ENCODE measurements around the gene MDN1. TPM values are rescaled to one million over a fixed set of nuclear protein-coding genes. Genes with fewer than 3 reads are reported as not detected.

The MDN1 gene
- total and polyA plus RNA-seq, 2 of the 8 experiments (the other 6 are each of a cell fraction or from before 2014, with no cell fraction given), result 53.5 to 179 TPM

- CTCF ChIA-PET (ENCODE audit: partially characterized antibody), result no interaction called here
Observed at GRCh38 chr6:89866024-89866678, 46.6 kb upstream of the MDN1 start.

More at GRCh38 chr6:89866024-89866678, 46.6 kb upstream of the MDN1 start:
- Histone ChIP-seq H3K9me3 (ENCODE audit: insufficient read depth in 2 of 2, low read depth in 1 of 2, low read length in 1 of 2) (peaks cover 0 to 2% of the 10 kb centered on the region in 2 experiments; a peak in 1 of 4 replicates), H3K18ac (ENCODE audit: extremely low read depth, low read length) (no peak overlapping the region), H2BK12ac (ENCODE audit: low read depth, low read length) (no peak overlapping the region), H3K14ac (ENCODE audit: insufficient read length) (no peak overlapping the region), H4K91ac (replicated peaks; ENCODE audit: insufficient read length, low read length) (no peak overlapping the region), H2AK5ac (ENCODE audit: low read depth, low read length) (no peak overlapping the region), H2AFZ (ENCODE audit: low read length) (no peak overlapping the region), H4K20me1 (replicated peaks in 1 of 2; ENCODE audit: control insufficient read depth in 1 of 2, insufficient read depth in 2 of 2, low read length in 2 of 2) (peaks cover 0 to 2% of the 10 kb centered on the region in 2 experiments), H3K79me1 (ENCODE audit: low read depth, low read length) (no peaks in the 10 kb centered on the region), H4K5ac (ENCODE audit: insufficient read length, low read depth, low read length) (no peak overlapping the region), H3K56ac (replicated peaks; ENCODE audit: insufficient read length, low read depth, low read length) (no peak overlapping the region), H3K4me1 (replicated peaks in 1 of 4; ENCODE audit: control insufficient read depth in 3 of 4, insufficient read depth in 4 of 4, low read length in 3 of 4) (no peaks in the 10 kb centered on the region), H3K27ac (ENCODE audit: low read depth, low read length) (no peak overlapping the region), H2BK15ac (ENCODE audit: low read length) (no peak overlapping the region), H3K79me2 (ENCODE audit: control insufficient read depth in 1 of 2, insufficient read depth in 2 of 2, low read length in 2 of 2) (no peaks in the 10 kb centered on the region), H3K23me2 (ENCODE audit: low read depth, low read length) (no peaks in the 10 kb centered on the region), H2BK120ac (replicated peaks; ENCODE audit: low read depth, low read length) (no peak overlapping the region), H3K23ac (ENCODE audit: insufficient read length) (no peak overlapping the region), H4K8ac (ENCODE audit: extremely low read depth, insufficient read depth, low read length) (no peak overlapping the region), H3K4me3 (ENCODE audit: extremely low read depth in 1 of 4, insufficient read depth in 2 of 4, low read depth in 3 of 4, low read length in 4 of 4) (no peak overlapping the region), H3K27me3 (replicated peaks in 1 of 4; ENCODE audit: control insufficient read depth in 3 of 4, extremely low read depth in 1 of 4, insufficient read depth in 3 of 4, low read length in 3 of 4) (no peaks in the 10 kb centered on the region), H3K4ac (replicated peaks; ENCODE audit: insufficient read length, low read depth, low read length) (no peak overlapping the region), H3K36me3 (ENCODE audit: control insufficient read depth in 2 of 4, insufficient read depth in 4 of 4, low read length in 3 of 4) (peaks cover 12 to 90% (median 58%) of the 10 kb centered on the region in 4 experiments), H3K4me2 (ENCODE audit: insufficient read depth in 1 of 2, low read depth in 2 of 2, low read length in 2 of 2) (no peak overlapping the region), H3K9ac (replicated peaks in 1 of 4; ENCODE audit: extremely low read depth in 1 of 4, low read depth in 3 of 4, low read length in 3 of 4) (no peak overlapping the region), H2BK20ac (ENCODE audit: low read length) (no peak overlapping the region), H2BK5ac (ENCODE audit: low read depth, low read length) (no peak overlapping the region)
- TF ChIP-seq HDAC6 (IDR thresholded peaks at IDR 0.05; ENCODE audit: low read depth, low read length) (no peak), MAFK (IDR thresholded peaks at IDR 0.05; ENCODE audit: low read depth, low read length) (peak; percentile 56; the same call in 1 of the 2 replicates)
- WGBS, 2 experiments (ENCODE audit: extremely low coverage in 1 of 2, insufficient coverage in 1 of 2, insufficient read length in 1 of 2, insufficient replicate concordance in 2 of 2, low coverage in 1 of 2, low lambda C conversion rate in 2 of 2, missing lambda C conversion rate in 1 of 2), result 98% methylated on average over 6 of the region's 6 CpGs; no CpG with 5 or more reads in 1 of the 2 experiments
- POLR2A ChIA-PET (ENCODE audit: partially characterized antibody), result no interaction called here
- DNase-seq (ENCODE audit: low read depth in 1 of 2, low spot score in 2 of 2) (no peak), FAIRE-seq (no peak)
